Vagina (tissue), 2 donors: ENCODE data around the gene HIGD2A. TPM values are rescaled to one million over a fixed set of nuclear protein-coding genes. Genes with fewer than 3 reads are reported as not detected.

ENCODE experiments used
- DNase-seq, 2 donors: peaks; one replicate each; pipeline ENCODE4 v3.0.0-alpha.2; 2017; ENCODE audit errors: extremely low spot score in 2 of 2
- H3K27ac ChIP-seq: fragments of 200-600 bp; sonication (generic); one replicate; pipeline ENCODE4 v1.5.1; 2019
- H3K27me3 ChIP-seq: fragments of 200-600 bp; sonication (generic); one replicate; pipeline ENCODE4 v1.5.1; 2019
- H3K36me3 ChIP-seq, 2 donors: fragments of 200-600 bp; sonication (generic); one replicate each; pipeline ENCODE4 v1.5.1; 2017 to 2019
- H3K4me1 ChIP-seq: fragments of 200-600 bp; sonication (generic); one replicate; pipeline ENCODE4 v1.5.1; 2019
- H3K4me3 ChIP-seq, 2 donors: fragments of 200-600 bp; sonication (generic); 1 replicate in 1 of 2; 2 replicates in 1 of 2; pipeline ENCODE4 v1.5.1; 2016 to 2019
- H3K9me3 ChIP-seq: fragments of 200-600 bp; sonication (generic); one replicate; pipeline ENCODE4 v1.5.1; 2019
- POLR2A ChIP-seq, 2 donors: fragments of 450-650 bp; IDR thresholded peaks; one replicate each; pipeline ENCODE4 v1.6.1; 2017; ENCODE audit warnings: antibody characterized with exemption in 2 of 2, mild to moderate bottlenecking in 2 of 2, moderate library complexity in 2 of 2
- POLR2AphosphoS5 ChIP-seq, 2 donors: sonication (generic); formaldehyde crosslinking; IDR thresholded peaks; one replicate each; pipeline ENCODE4 v1.9.0; 2017; ENCODE audit warnings: antibody characterized with exemption in 2 of 2, mild to moderate bottlenecking in 2 of 2, low read depth in 1 of 2; ENCODE audit not compliant: insufficient read depth in 1 of 2
- intact Hi-C: fragments of 100-400 bp; cut with DNase I; formaldehyde crosslinking; loops from one replicate; pipeline ENCODE4 v1.15.1; 2023
- total RNA-seq: library from RNA; depleted of rRNA; stranded (reverse); fragments of >200 nt; gene quantifications from one replicate; pipeline ENCODE4 v1.2.3, GENCODE V29; 2016
- TF ChIP-seq, protein P1 (sequence below), 3 experiments: fragments of 450-650 bp in 2 of 3; fragments of 200-600 bp in 1 of 3; sonication (generic) in 1 of 3; IDR thresholded peaks; one replicate each; pipeline ENCODE4 v1.5.1; 2017 to 2019; ENCODE audit warnings: antibody characterized with exemption in 3 of 3, mild to moderate bottlenecking in 2 of 3, moderate library complexity in 2 of 3

Gene HIGD2A
- total RNA-seq, 1 donor from 2014 or later: 124 TPM

DNA sequence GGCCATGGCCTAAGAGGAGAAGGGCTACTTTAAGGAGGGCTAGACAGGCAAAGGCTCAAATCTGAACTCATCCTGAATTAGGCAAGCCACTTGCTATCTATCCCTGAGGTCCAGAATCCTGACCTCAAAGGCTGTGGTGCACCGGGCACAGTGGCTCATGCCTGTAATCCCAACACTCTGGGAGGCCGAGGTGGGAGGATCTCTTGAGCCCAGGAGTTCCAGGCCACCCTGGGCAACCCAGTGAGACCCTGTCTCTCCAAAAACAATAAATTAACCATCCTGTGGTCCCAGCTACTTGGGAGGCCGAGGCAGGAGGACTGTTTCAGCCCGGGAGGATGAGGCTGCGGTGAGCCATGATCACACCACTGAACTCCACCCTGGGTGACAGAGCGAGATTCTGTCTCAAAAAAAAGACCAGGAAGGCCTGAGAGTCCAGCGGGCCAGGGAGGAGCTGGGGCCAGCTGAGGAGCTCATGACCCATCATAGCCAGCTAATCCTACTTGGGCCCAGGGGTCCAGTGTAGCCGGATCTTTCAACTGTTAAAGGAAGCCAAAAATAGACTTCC, 4.1 kb upstream of the HIGD2A start:
- H3K4me3 ChIP-seq: no peak overlapping the region
- H3K36me3 ChIP-seq: peaks cover 0 to 39% of the 10 kb centered on the region in 2 donors
- no peaks in the 10 kb centered on the region for H3K27me3 ChIP-seq
- peaks cover 20% of the 10 kb centered on the region for H3K4me1 ChIP-seq
- H3K27ac ChIP-seq: no peak overlapping the region
- TF ChIP-seq POLR2AphosphoS5 (IDR thresholded peaks at IDR 0.05; ENCODE audit: insufficient read depth in 1 of 2, low read depth in 1 of 2) (no peak), POLR2A (IDR thresholded peaks at IDR 0.05) (no peak)
- TF ChIP-seq, protein P1, sequence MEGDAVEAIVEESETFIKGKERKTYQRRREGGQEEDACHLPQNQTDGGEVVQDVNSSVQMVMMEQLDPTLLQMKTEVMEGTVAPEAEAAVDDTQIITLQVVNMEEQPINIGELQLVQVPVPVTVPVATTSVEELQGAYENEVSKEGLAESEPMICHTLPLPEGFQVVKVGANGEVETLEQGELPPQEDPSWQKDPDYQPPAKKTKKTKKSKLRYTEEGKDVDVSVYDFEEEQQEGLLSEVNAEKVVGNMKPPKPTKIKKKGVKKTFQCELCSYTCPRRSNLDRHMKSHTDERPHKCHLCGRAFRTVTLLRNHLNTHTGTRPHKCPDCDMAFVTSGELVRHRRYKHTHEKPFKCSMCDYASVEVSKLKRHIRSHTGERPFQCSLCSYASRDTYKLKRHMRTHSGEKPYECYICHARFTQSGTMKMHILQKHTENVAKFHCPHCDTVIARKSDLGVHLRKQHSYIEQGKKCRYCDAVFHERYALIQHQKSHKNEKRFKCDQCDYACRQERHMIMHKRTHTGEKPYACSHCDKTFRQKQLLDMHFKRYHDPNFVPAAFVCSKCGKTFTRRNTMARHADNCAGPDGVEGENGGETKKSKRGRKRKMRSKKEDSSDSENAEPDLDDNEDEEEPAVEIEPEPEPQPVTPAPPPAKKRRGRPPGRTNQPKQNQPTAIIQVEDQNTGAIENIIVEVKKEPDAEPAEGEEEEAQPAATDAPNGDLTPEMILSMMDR (IDR thresholded peaks at IDR 0.05): no peak
- intact Hi-C loops: no loop called here
- DNase-seq: no peak
- H3K9me3 ChIP-seq: no peaks in the 10 kb centered on the region

DNA sequence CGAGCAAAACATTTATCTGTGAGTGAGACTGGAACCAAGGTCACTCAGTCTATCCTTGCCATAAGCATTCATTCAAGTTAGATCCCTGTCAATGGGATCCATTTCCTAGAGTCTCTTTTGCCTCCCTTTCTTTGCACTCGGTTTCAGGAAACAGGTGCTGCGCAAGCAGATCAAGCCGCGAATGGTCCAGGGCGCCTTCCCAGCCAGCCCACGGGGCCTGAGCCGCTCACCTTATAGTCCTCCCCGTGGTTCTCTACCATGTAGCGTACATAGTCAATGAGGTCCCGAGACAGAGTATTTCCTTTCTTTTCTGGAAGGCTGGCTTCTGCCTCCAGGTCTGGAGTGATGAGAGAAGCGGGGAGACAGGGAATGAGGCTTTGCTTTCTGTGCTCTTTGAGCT, 3.6 kb upstream of the HIGD2A start:
- TF ChIP-seq POLR2AphosphoS5 (IDR thresholded peaks at IDR 0.05; ENCODE audit: insufficient read depth in 1 of 2, low read depth in 1 of 2) (no peak), POLR2A (IDR thresholded peaks at IDR 0.05) (no peak)
- TF ChIP-seq, protein P1 (IDR thresholded peaks at IDR 0.05): no peak
- Histone ChIP-seq H3K4me1 (peaks cover 25% of the 10 kb centered on the region), H3K9me3 (no peaks in the 10 kb centered on the region), H3K27ac (no peak overlapping the region), H3K27me3 (no peaks in the 10 kb centered on the region), H3K4me3 (no peak overlapping the region), H3K36me3 (peaks cover 0 to 39% of the 10 kb centered on the region in 2 donors)
- intact Hi-C loops: no loop called here
- no peak for DNase-seq

DNA sequence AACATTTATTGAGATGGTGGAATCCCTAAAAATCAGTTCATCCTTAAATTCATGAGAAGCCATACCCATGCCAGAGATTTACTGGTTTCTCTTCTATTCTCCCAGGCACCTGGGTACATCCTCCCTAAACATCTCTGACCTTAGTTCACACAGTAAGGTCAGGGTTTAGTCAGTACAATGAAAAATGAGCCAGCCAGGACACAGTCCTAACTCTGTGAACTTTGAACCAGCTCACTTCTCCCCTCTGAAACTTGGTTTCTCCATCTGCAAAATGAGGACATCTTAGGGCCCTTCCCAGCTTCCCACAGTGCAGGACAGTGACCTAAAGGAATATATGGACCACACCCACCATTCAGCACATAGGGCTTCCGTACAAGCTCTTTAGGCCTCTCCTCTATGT, 2.1 kb upstream of the HIGD2A start:
- Histone ChIP-seq H3K27me3 (no peaks in the 10 kb centered on the region), H3K4me3 (no peak overlapping the region), H3K4me1 (peaks cover 25% of the 10 kb centered on the region), H3K36me3 (peaks cover 0 to 52% of the 10 kb centered on the region in 2 donors), H3K27ac (no peak overlapping the region), H3K9me3 (no peaks in the 10 kb centered on the region)
- DNase-seq: no peak
- TF ChIP-seq, protein P1 (IDR thresholded peaks at IDR 0.05): no peak
- no peak for TF ChIP-seq POLR2A (IDR thresholded peaks at IDR 0.05)
- intact Hi-C loops: no loop called here

DNA sequence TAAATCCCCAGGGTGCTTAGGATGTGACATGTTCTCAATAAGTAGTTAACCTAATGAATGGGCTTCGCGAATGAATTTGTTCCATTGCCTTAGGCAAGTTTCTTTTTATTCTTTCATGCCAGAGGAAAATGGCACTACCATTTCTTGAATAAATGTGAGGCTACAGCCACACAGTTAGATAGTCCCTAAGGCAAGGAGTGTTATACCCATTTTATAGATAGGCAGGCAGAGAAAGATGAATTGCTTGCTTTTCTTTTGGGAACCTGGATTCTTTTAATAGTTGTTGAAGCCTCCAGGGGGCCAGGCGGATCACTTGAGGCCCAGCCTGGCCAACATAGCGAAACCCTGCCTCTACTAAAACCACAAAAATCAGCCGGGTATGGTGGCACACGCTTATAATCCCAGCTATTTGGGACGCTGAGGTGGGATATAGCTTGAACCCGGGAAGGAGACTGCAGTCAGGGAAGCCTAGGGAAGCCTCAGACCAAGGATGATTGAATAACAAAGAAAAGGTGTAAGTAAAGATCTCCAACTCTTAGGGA, 1.1 kb upstream of the HIGD2A start:
- intact Hi-C loops: no loop called here
- no peaks in the 10 kb centered on the region for H3K27me3 ChIP-seq
- no peak overlapping the region for H3K27ac ChIP-seq
- peak overlapping the region; percentile 76 to 84 for H3K4me3 ChIP-seq
- peaks cover 25% of the 10 kb centered on the region for H3K4me1 ChIP-seq
- peaks cover 0 to 55% of the 10 kb centered on the region in 2 donors for H3K36me3 ChIP-seq
- TF ChIP-seq, protein P1 (IDR thresholded peaks at IDR 0.05): no peak
- TF ChIP-seq POLR2A (IDR thresholded peaks at IDR 0.05): no peak
- no peak for TF ChIP-seq POLR2AphosphoS5 (IDR thresholded peaks at IDR 0.05; ENCODE audit: insufficient read depth in 1 of 2, low read depth in 1 of 2)
- H3K9me3 ChIP-seq: no peaks in the 10 kb centered on the region
- no peak for DNase-seq

DNA sequence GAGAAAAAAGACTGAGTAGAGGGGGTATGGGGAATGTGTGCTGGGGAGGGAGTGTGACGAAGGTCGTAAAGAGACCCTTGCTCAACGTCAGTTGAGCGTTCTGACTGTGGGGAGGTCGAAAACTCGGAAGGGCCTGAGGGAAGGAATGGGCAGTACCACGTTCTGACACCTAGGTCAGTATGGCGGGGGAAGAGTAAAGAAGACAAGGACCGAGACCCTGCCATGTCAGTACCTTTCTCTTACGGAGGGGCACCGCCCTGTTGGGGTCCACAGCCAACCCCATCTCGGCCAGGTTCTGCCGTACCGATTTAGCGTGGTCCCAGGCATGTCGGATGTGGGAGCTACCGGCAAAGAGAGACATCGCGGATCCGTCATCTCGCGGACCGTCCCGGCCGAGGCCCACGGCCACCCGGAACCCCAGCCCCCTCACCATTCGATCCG, 528 bp upstream of the HIGD2A start:
- Histone ChIP-seq H3K36me3 (peaks cover 0 to 55% of the 10 kb centered on the region in 2 donors), H3K9me3 (no peaks in the 10 kb centered on the region), H3K4me1 (peaks cover 25% of the 10 kb centered on the region), H3K4me3 (peak overlapping the region; percentile 76 to 84), H3K27me3 (no peaks in the 10 kb centered on the region), H3K27ac (peak overlapping the region; percentile 86)
- TF ChIP-seq POLR2AphosphoS5 (IDR thresholded peaks at IDR 0.05; ENCODE audit: insufficient read depth in 1 of 2, low read depth in 1 of 2) (no peak), POLR2A (IDR thresholded peaks at IDR 0.05) (no peak)
- TF ChIP-seq, protein P1 (IDR thresholded peaks at IDR 0.05): no peak
- no peak for DNase-seq
- intact Hi-C loops: no loop called here
